SK-N-SH (cell line): ENCODE results near the gene DNAJB6. TPM values are rescaled to one million over a fixed set of nuclear protein-coding genes. Genes with fewer than 3 reads are reported as not detected.

ENCODE experiments used
- CTCF ChIA-PET: fragments of 300-600, 350-600 bp; formaldehyde crosslinking; extraction: SDS; loops from one replicate; lab custom pipeline; 2021; lab: Yijun Ruan, JAX
- POLR2A ChIA-PET: fragments of 350-600 bp; sonication (Branson Sonifier 250); formaldehyde crosslinking; extraction: SDS; loops from one replicate; lab custom pipeline; 2020; ENCODE audit warnings: antibody characterized with exemption, inconsistent platforms; lab: Yijun Ruan, JAX
- DNase-seq: peaks from one replicate; pipeline ENCODE4 v3.0.0; 2012
- H2AFZ ChIP-seq: fragments of 200-600 bp; sonication (generic); 2 replicates; pipeline ENCODE4 v1.8.1; 2016; ENCODE audit warnings: antibody characterized with exemption, mild to moderate bottlenecking, low read depth
- H3F3A ChIP-seq: fragments of 200-600 bp; sonication (generic); replicated peaks from 2 replicates; pipeline ENCODE3; 2016; ENCODE audit warnings: antibody characterized with exemption, mild to moderate bottlenecking; ENCODE audit not compliant: insufficient read depth
- H3K27ac ChIP-seq, 2 experiments: fragments of 200-500 bp in 1 of 2; fragments of 200-600 bp in 1 of 2; sonication (Bioruptor generic) in 1 of 2; sonication (generic), shearing (Covaris generic) in 1 of 2; 2 replicates each; pipeline versions ENCODE4 v1.5.1 to v1.6.1; 2014 to 2016; ENCODE audit warnings: low read depth in 2 of 2, inconsistent platforms in 1 of 2, low read length in 1 of 2, mild to moderate bottlenecking in 1 of 2, mixed read lengths in 1 of 2
- H3K27me3 ChIP-seq: fragments of 200-600 bp; sonication (generic), shearing (Covaris generic); 2 replicates; pipeline ENCODE4 v1.6.1; 2016; ENCODE audit warnings: mixed run types; ENCODE audit not compliant: insufficient read depth
- H3K36me3 ChIP-seq, 2 experiments: fragments of 200-500 bp in 1 of 2; fragments of 200-600 bp in 1 of 2; sonication (Bioruptor generic) in 1 of 2; sonication (generic) in 1 of 2; replicated peaks in 1 of 2; 2 replicates each; pipeline versions ENCODE3 to v1.5.1; 2014 to 2016; ENCODE audit warnings: low read length in 1 of 2, mild to moderate bottlenecking in 1 of 2; ENCODE audit not compliant: insufficient read depth in 2 of 2, control insufficient read depth in 1 of 2
- H3K4me1 ChIP-seq, 2 experiments: fragments of 200-500 bp in 1 of 2; fragments of 200-600 bp in 1 of 2; sonication (Bioruptor generic) in 1 of 2; sonication (generic), shearing (Covaris generic) in 1 of 2; 2 replicates each; pipeline versions ENCODE4 v1.5.1 to v1.6.1; 2014 to 2016; ENCODE audit warnings: low read depth in 1 of 2, low read length in 1 of 2, mixed run types in 1 of 2; ENCODE audit not compliant: insufficient read depth in 2 of 2, control insufficient read depth in 1 of 2
- H3K4me2 ChIP-seq: fragments of 200-600 bp; sonication (generic), shearing (Covaris generic); 2 replicates; pipeline ENCODE4 v1.6.1; 2017; ENCODE audit warnings: mixed run types
- H3K4me3 ChIP-seq, 2 experiments: fragments of 200-500 bp in 1 of 2; fragments of 200-600 bp in 1 of 2; sonication (Bioruptor generic) in 1 of 2; sonication (generic), shearing (Covaris generic) in 1 of 2; 2 replicates each; pipeline versions ENCODE4 v1.5.1 to v1.8.1; 2014 to 2016; ENCODE audit warnings: low read depth in 2 of 2, inconsistent platforms in 1 of 2, low read length in 1 of 2, mild to moderate bottlenecking in 1 of 2, mixed read lengths in 1 of 2, moderate library complexity in 1 of 2
- H3K79me2 ChIP-seq: fragments of 200-600 bp; sonication (generic); 2 replicates; pipeline ENCODE4 v1.8.1; 2017; ENCODE audit warnings: mild to moderate bottlenecking; ENCODE audit not compliant: insufficient read depth
- H3K9ac ChIP-seq: fragments of 200-600 bp; sonication (generic); 2 replicates; pipeline ENCODE4 v1.6.1; 2017; ENCODE audit warnings: mixed run types
- H3K9me2 ChIP-seq: fragments of 200-600 bp; sonication (generic); 2 replicates; pipeline ENCODE4 v1.6.1; 2017; ENCODE audit warnings: mixed run types
- H3K9me3 ChIP-seq: fragments of 200-600 bp; sonication (generic); 2 replicates; pipeline ENCODE4 v1.6.1; 2017; ENCODE audit warnings: mixed run types, mild to moderate bottlenecking, moderate library complexity
- H4K20me1 ChIP-seq: fragments of 200-600 bp; sonication (generic); 2 replicates; pipeline ENCODE4 v1.6.1; 2017; ENCODE audit warnings: mild to moderate bottlenecking, mixed run types; ENCODE audit not compliant: insufficient read depth
- ELF1 ChIP-seq: IDR thresholded peaks from 2 replicates; pipeline ENCODE4 v1.4.0; 2012
- EZH2phosphoT487 ChIP-seq: fragments of 200-600 bp; sonication (generic); IDR thresholded peaks from 2 replicates; pipeline ENCODE4 v1.6.1; 2017; ENCODE audit warnings: low read depth, mixed run types, mild to moderate bottlenecking, antibody characterized with exemption, moderate library complexity, borderline replicate concordance
- FOXJ3 ChIP-seq: sonication (generic); formaldehyde crosslinking; IDR thresholded peaks from 2 replicates; pipeline ENCODE4 v1.5.1; 2020; ENCODE audit warnings: mild to moderate bottlenecking, missing genetic modification reagents
- FOXM1 ChIP-seq: IDR thresholded peaks from 2 replicates; pipeline ENCODE4 v1.4.0; 2012; ENCODE audit warnings: low read depth, mild to moderate bottlenecking
- GABPA ChIP-seq: IDR thresholded peaks from 2 replicates; pipeline ENCODE4 v1.4.0; 2012; ENCODE audit warnings: low read depth, mild to moderate bottlenecking
- JUND ChIP-seq: IDR thresholded peaks from 2 replicates; pipeline ENCODE4 v1.4.0; 2012
- MEF2A ChIP-seq: IDR thresholded peaks from 2 replicates; pipeline ENCODE4 v1.4.0; 2012; ENCODE audit warnings: low read depth, borderline replicate concordance
- RFX5 ChIP-seq: IDR thresholded peaks from 2 replicates; pipeline ENCODE4 v1.6.1; 2012; ENCODE audit warnings: mild to moderate bottlenecking, improper control_type of control experiment, low read length
- RXRA ChIP-seq: IDR thresholded peaks from 2 replicates; pipeline ENCODE4 v1.4.0; 2012; ENCODE audit warnings: low read depth, mild to moderate bottlenecking, borderline replicate concordance
- SIN3A ChIP-seq: IDR thresholded peaks from 2 replicates; pipeline ENCODE4 v1.6.1; 2012; ENCODE audit warnings: low read depth, mild to moderate bottlenecking, low read length, moderate library complexity, borderline replicate concordance
- SMC3 ChIP-seq: IDR thresholded peaks from 2 replicates; pipeline ENCODE4 v1.6.1; 2012; ENCODE audit warnings: low read depth, low read length, improper control_type of control experiment
- TAF1 ChIP-seq: IDR thresholded peaks from 2 replicates; pipeline ENCODE4 v1.6.1; 2012; ENCODE audit warnings: low read depth, mild to moderate bottlenecking, low read length, moderate library complexity, borderline replicate concordance
- TCF12 ChIP-seq: IDR thresholded peaks from 2 replicates; pipeline ENCODE4 v1.4.0; 2012
- YY1 ChIP-seq: IDR thresholded peaks from 2 replicates; pipeline ENCODE4 v1.4.0; 2012; ENCODE audit warnings: low read depth, mild to moderate bottlenecking
- WGBS: methylation state at CpG from one replicate; pipeline ENCODE4 v1.1.6; 2017; ENCODE audit warnings: low lambda C conversion rate; 5-methylcytosine and 5-hydroxymethylcytosine counted together
- polyA plus RNA-seq, 3 experiments: library from polyadenylated mRNA; depleted of rRNA; stranded (reverse); fragments of >200 nt; gene quantifications; 2 replicates each; pipeline ENCODE4 v1.2.3, GENCODE V29; 2012
- TF ChIP-seq, protein P1 (sequence below): IDR thresholded peaks from 2 replicates; pipeline ENCODE4 v1.4.0; 2012; ENCODE audit warnings: low read depth, borderline replicate concordance
- TF ChIP-seq, protein P2 (sequence below): IDR thresholded peaks from 2 replicates; pipeline ENCODE4 v1.4.0; 2012; ENCODE audit warnings: low read depth
- TF ChIP-seq, protein P3 (sequence below): IDR thresholded peaks from 2 replicates; pipeline ENCODE4 v1.6.1; 2012; ENCODE audit warnings: mild to moderate bottlenecking, low read depth, low read length, moderate library complexity
- TF ChIP-seq, protein P4 (sequence below): fragments of 150-350 bp; IDR thresholded peaks from 2 replicates; pipeline ENCODE4 v1.6.1; 2017; ENCODE audit warnings: antibody characterized with exemption, low read length, low read depth, borderline replicate concordance

The DNAJB6 gene
- polyA plus RNA-seq, 1 of the 3 experiments (the other 2 are of a cell fraction) = 176 TPM

DNA sequence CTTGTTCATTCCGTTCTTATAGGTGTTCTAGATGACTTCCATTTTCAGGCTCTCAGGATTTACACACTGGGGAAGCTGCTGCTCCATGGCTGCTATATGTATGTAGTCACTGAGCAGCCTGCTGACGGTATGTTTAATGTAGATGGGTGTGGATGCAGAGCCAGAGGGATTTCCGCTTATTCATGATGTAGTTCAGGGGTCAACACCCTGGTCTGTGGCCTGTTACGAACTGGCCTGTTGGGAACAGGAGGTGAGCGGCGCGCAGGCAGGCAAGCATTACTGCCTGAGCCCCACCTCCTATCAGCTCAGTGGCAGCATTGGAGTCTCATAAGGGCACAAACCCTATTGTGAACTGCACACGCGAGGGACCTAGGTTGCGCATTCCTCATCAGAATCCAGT lies 33.9 kb downstream of the DNAJB6 start:
- ChIA-PET POLR2A (no interaction called here), CTCF (interaction anchor here (0.9 to 4.7 kb wide), 2 partner anchors 11 to 17 kb away, joined by 4 to 22 read pairs; no protein-coding TSS in a partner anchor)
- H3K27me3 ChIP-seq = no peaks in the 10 kb centered on the region
- no peaks in the 10 kb centered on the region; a peak in 1 of 4 replicates for H3K4me1 ChIP-seq
- H3K9me2 ChIP-seq = no peaks in the 10 kb centered on the region
- H4K20me1 ChIP-seq = peaks cover 86% of the 10 kb centered on the region
- H2AFZ ChIP-seq = no peak overlapping the region
- no peak for TF ChIP-seq MEF2A
- TF ChIP-seq SMC3 = no peak
- TF ChIP-seq JUND = no peak
- TF ChIP-seq TCF12 = no peak
- no peak for TF ChIP-seq FOXM1
- TF ChIP-seq, protein P1, sequence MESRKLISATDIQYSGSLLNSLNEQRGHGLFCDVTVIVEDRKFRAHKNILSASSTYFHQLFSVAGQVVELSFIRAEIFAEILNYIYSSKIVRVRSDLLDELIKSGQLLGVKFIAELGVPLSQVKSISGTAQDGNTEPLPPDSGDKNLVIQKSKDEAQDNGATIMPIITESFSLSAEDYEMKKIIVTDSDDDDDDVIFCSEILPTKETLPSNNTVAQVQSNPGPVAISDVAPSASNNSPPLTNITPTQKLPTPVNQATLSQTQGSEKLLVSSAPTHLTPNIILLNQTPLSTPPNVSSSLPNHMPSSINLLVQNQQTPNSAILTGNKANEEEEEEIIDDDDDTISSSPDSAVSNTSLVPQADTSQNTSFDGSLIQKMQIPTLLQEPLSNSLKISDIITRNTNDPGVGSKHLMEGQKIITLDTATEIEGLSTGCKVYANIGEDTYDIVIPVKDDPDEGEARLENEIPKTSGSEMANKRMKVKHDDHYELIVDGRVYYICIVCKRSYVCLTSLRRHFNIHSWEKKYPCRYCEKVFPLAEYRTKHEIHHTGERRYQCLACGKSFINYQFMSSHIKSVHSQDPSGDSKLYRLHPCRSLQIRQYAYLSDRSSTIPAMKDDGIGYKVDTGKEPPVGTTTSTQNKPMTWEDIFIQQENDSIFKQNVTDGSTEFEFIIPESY = no peak
- no peak for TF ChIP-seq RFX5
- TF ChIP-seq ELF1 = no peak
- TF ChIP-seq SIN3A = no peak
- no peak for TF ChIP-seq YY1
- no peak for TF ChIP-seq TAF1
- TF ChIP-seq RXRA = no peak
- no peak for TF ChIP-seq FOXJ3 (CRISPR knock-in tag)
- TF ChIP-seq GABPA = no peak
- TF ChIP-seq EZH2phosphoT487 = no peak
- TF ChIP-seq, protein P2, sequence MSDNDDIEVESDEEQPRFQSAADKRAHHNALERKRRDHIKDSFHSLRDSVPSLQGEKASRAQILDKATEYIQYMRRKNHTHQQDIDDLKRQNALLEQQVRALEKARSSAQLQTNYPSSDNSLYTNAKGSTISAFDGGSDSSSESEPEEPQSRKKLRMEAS = no peak
- TF ChIP-seq, protein P3, sequence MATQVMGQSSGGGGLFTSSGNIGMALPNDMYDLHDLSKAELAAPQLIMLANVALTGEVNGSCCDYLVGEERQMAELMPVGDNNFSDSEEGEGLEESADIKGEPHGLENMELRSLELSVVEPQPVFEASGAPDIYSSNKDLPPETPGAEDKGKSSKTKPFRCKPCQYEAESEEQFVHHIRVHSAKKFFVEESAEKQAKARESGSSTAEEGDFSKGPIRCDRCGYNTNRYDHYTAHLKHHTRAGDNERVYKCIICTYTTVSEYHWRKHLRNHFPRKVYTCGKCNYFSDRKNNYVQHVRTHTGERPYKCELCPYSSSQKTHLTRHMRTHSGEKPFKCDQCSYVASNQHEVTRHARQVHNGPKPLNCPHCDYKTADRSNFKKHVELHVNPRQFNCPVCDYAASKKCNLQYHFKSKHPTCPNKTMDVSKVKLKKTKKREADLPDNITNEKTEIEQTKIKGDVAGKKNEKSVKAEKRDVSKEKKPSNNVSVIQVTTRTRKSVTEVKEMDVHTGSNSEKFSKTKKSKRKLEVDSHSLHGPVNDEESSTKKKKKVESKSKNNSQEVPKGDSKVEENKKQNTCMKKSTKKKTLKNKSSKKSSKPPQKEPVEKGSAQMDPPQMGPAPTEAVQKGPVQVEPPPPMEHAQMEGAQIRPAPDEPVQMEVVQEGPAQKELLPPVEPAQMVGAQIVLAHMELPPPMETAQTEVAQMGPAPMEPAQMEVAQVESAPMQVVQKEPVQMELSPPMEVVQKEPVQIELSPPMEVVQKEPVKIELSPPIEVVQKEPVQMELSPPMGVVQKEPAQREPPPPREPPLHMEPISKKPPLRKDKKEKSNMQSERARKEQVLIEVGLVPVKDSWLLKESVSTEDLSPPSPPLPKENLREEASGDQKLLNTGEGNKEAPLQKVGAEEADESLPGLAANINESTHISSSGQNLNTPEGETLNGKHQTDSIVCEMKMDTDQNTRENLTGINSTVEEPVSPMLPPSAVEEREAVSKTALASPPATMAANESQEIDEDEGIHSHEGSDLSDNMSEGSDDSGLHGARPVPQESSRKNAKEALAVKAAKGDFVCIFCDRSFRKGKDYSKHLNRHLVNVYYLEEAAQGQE = no peak
- TF ChIP-seq, protein P4, sequence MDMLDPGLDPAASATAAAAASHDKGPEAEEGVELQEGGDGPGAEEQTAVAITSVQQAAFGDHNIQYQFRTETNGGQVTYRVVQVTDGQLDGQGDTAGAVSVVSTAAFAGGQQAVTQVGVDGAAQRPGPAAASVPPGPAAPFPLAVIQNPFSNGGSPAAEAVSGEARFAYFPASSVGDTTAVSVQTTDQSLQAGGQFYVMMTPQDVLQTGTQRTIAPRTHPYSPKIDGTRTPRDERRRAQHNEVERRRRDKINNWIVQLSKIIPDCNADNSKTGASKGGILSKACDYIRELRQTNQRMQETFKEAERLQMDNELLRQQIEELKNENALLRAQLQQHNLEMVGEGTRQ = no peak
- no peaks in the 10 kb centered on the region for H3K9me3 ChIP-seq
- no peak for DNase-seq
- peaks cover 10% of the 10 kb centered on the region for H3F3A ChIP-seq
- no peak overlapping the region for H3K27ac ChIP-seq
- peaks cover 99% of the 10 kb centered on the region for H3K79me2 ChIP-seq
- no peak overlapping the region for H3K4me2 ChIP-seq
- H3K36me3 ChIP-seq = peaks cover 78 to 82% of the 10 kb centered on the region in 2 experiments
- WGBS = 92% methylated on average over 10 of the region's 10 CpGs
- H3K9ac ChIP-seq = no peak overlapping the region
- no peak overlapping the region for H3K4me3 ChIP-seq
